Loucy (cell line): ENCODE results near the gene TGM5.

Experiments
- EZH2phosphoT487 ChIP-seq: fragments of 200-600 bp; IDR thresholded peaks from 2 replicates; pipeline ENCODE4 v1.6.1; 2018; ENCODE audit warnings: antibody characterized with exemption, mild to moderate bottlenecking, moderate library complexity, borderline replicate concordance
- TF ChIP-seq, protein P1 (sequence below): fragments of 200-600 bp; sonication (generic); conservative IDR thresholded peaks from 2 replicates; pipeline ENCODE4 v1.5.1; 2014; ENCODE audit warnings: mild to moderate bottlenecking, antibody characterized with exemption, low read length

DNA sequence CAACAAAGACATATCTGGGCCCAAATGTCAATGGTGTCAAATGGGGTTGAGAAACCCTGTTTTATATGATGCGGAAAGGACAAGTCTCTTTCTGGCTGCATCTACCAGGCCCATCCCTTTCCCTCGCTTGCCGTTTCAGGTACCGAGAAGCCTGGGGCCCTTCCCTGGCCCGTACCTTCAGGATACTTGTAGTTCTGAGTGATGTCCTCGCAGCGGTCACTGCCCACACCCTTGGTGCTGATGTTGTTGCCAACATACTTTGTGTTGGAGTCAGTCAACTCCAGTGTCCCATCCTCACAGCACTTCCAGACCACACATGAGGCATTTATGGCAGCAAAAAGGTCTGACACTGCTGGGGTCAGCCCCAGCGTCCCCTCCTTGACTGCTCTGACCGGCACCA is 59.7 kb downstream of the TGM5 start:
- TF ChIP-seq, protein P1, sequence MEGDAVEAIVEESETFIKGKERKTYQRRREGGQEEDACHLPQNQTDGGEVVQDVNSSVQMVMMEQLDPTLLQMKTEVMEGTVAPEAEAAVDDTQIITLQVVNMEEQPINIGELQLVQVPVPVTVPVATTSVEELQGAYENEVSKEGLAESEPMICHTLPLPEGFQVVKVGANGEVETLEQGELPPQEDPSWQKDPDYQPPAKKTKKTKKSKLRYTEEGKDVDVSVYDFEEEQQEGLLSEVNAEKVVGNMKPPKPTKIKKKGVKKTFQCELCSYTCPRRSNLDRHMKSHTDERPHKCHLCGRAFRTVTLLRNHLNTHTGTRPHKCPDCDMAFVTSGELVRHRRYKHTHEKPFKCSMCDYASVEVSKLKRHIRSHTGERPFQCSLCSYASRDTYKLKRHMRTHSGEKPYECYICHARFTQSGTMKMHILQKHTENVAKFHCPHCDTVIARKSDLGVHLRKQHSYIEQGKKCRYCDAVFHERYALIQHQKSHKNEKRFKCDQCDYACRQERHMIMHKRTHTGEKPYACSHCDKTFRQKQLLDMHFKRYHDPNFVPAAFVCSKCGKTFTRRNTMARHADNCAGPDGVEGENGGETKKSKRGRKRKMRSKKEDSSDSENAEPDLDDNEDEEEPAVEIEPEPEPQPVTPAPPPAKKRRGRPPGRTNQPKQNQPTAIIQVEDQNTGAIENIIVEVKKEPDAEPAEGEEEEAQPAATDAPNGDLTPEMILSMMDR: no peak
- TF ChIP-seq EZH2phosphoT487: no peak
